ENCODE results near the gene KIFC3. TPM values are rescaled to one million over a fixed set of nuclear protein-coding genes. Genes with fewer than 3 reads are reported as not detected.
A peak's percentile ranks its signal among the peaks of the same experiment; 100 is the strongest.

Gene KIFC3
- total and polyA plus RNA-seq, 2 donors (not counting 1 experiment from before 2014, with no cell fraction given) = 13.8 to 44.9 TPM

- no peaks in the 10 kb centered on the region for H3K4me1 ChIP-seq (ENCODE audit: control insufficient read depth, extremely low read depth, insufficient read depth, low read length)
- no peaks in the 10 kb centered on the region for H3K79me2 ChIP-seq (ENCODE audit: control insufficient read depth, insufficient read depth, low read length)
- no peaks in the 10 kb centered on the region for H4K20me1 ChIP-seq (ENCODE audit: control insufficient read depth, extremely low read depth, insufficient read depth, low read length)
- H3K9me3 ChIP-seq (ENCODE audit: control insufficient read depth, insufficient read depth, low read depth, low read length) = no peaks in the 10 kb centered on the region
- peaks cover 2% of the 10 kb centered on the region for H3K27me3 ChIP-seq (ENCODE audit: control insufficient read depth, insufficient read depth, low read length)
- TF ChIP-seq CTCF (conservative IDR thresholded peaks at IDR 0.05 in 1 of 2, IDR thresholded peaks at IDR 0.05 in 1 of 2; ENCODE audit: low read depth in 1 of 2, low read length in 2 of 2) (no peak), EZH2 (IDR thresholded peaks at IDR 0.05; ENCODE audit: low read length, missing control alignments) (no peak)
- no peak overlapping the region for H3K9ac ChIP-seq (ENCODE audit: insufficient read depth, low read length)
- DNase-seq (ENCODE audit: low read depth in 2 of 2) = peak; percentile 8 to 66
- H2AFZ ChIP-seq (ENCODE audit: low read length) = no peak overlapping the region
- no peaks in the 10 kb centered on the region for H3K36me3 ChIP-seq (ENCODE audit: control insufficient read depth, insufficient read depth, low read length)
- H3K4me3 ChIP-seq (replicated peaks in 1 of 4; ENCODE audit: control extremely low read depth in 1 of 4, insufficient read depth in 1 of 4, low read depth in 3 of 4, low read length in 4 of 4) = no peak overlapping the region
- H3K4me2 ChIP-seq (ENCODE audit: extremely low read depth, insufficient read depth, low read length) = no peak overlapping the region
- no peak overlapping the region for H3K27ac ChIP-seq (ENCODE audit: insufficient read depth, low read length)
These were observed 32.6 kb upstream of the KIFC3 start for GRCh38 chr16:57834936-57835335.

GRCh38 chr16:57830890-57831484, 28.7 kb upstream of the KIFC3 start:
- no peak overlapping the region for H2AFZ ChIP-seq (ENCODE audit: low read length)
- H3K4me2 ChIP-seq (ENCODE audit: extremely low read depth, insufficient read depth, low read length) = no peak overlapping the region
- peaks cover 11% of the 10 kb centered on the region for H3K27me3 ChIP-seq (ENCODE audit: control insufficient read depth, insufficient read depth, low read length)
- H3K4me3 ChIP-seq (replicated peaks in 1 of 4; ENCODE audit: control extremely low read depth in 1 of 4, insufficient read depth in 1 of 4, low read depth in 3 of 4, low read length in 4 of 4) = no peak overlapping the region
- H3K9me3 ChIP-seq (ENCODE audit: control insufficient read depth, insufficient read depth, low read depth, low read length) = no peaks in the 10 kb centered on the region
- no peaks in the 10 kb centered on the region for H3K36me3 ChIP-seq (ENCODE audit: control insufficient read depth, insufficient read depth, low read length)
- no peak overlapping the region for H3K27ac ChIP-seq (ENCODE audit: insufficient read depth, low read length)
- H3K79me2 ChIP-seq (ENCODE audit: control insufficient read depth, insufficient read depth, low read length) = no peaks in the 10 kb centered on the region
- DNase-seq (ENCODE audit: low read depth in 2 of 2) = peak in 1 of 2 donors; percentile 23
- TF ChIP-seq CTCF (conservative IDR thresholded peaks at IDR 0.05 in 1 of 2, IDR thresholded peaks at IDR 0.05 in 1 of 2; ENCODE audit: low read depth in 1 of 2, low read length in 2 of 2) (no peak), EZH2 (IDR thresholded peaks at IDR 0.05; ENCODE audit: low read length, missing control alignments) (no peak)
- peaks cover 2% of the 10 kb centered on the region for H3K4me1 ChIP-seq (ENCODE audit: control insufficient read depth, extremely low read depth, insufficient read depth, low read length)
- no peak overlapping the region for H3K9ac ChIP-seq (ENCODE audit: insufficient read depth, low read length)
- H4K20me1 ChIP-seq (ENCODE audit: control insufficient read depth, extremely low read depth, insufficient read depth, low read length) = no peaks in the 10 kb centered on the region

GRCh38 chr16:57829969-57830360, 27.7 kb upstream of the KIFC3 start:
- no peak for TF ChIP-seq EZH2 (IDR thresholded peaks at IDR 0.05; ENCODE audit: low read length, missing control alignments)
- TF ChIP-seq CTCF (conservative IDR thresholded peaks at IDR 0.05 in 1 of 2, IDR thresholded peaks at IDR 0.05 in 1 of 2; ENCODE audit: low read depth in 1 of 2, low read length in 2 of 2) = no peak
- no peaks in the 10 kb centered on the region for H3K79me2 ChIP-seq (ENCODE audit: control insufficient read depth, insufficient read depth, low read length)
- no peak overlapping the region for H3K4me2 ChIP-seq (ENCODE audit: extremely low read depth, insufficient read depth, low read length)
- H3K36me3 ChIP-seq (ENCODE audit: control insufficient read depth, insufficient read depth, low read length) = no peaks in the 10 kb centered on the region
- no peaks in the 10 kb centered on the region for H4K20me1 ChIP-seq (ENCODE audit: control insufficient read depth, extremely low read depth, insufficient read depth, low read length)
- H3K4me3 ChIP-seq (replicated peaks in 1 of 4; ENCODE audit: control extremely low read depth in 1 of 4, insufficient read depth in 1 of 4, low read depth in 3 of 4, low read length in 4 of 4) = no peak overlapping the region
- DNase-seq (ENCODE audit: low read depth in 2 of 2) = no peak
- no peaks in the 10 kb centered on the region for H3K9me3 ChIP-seq (ENCODE audit: control insufficient read depth, insufficient read depth, low read depth, low read length)
- H2AFZ ChIP-seq (ENCODE audit: low read length) = no peak overlapping the region
- no peak overlapping the region for H3K27ac ChIP-seq (ENCODE audit: insufficient read depth, low read length)
- H3K9ac ChIP-seq (ENCODE audit: insufficient read depth, low read length) = no peak overlapping the region
- H3K27me3 ChIP-seq (ENCODE audit: control insufficient read depth, insufficient read depth, low read length) = peaks cover 15% of the 10 kb centered on the region
- peaks cover 2% of the 10 kb centered on the region for H3K4me1 ChIP-seq (ENCODE audit: control insufficient read depth, extremely low read depth, insufficient read depth, low read length)
